ENCODE data around the gene BAK1.
"Not testable (repeated sequence)": the region's sequence is repeated elsewhere in the genome, so short reads cannot be mapped to it uniquely, and the experiment has no call there.

BAK1 gene

GRCh38 chr6:33533163-33533869 lies 46.8 kb downstream of the BAK1 start:
- H3K27me3 ChIP-seq (ENCODE audit: control insufficient read depth, insufficient read depth, low read length); H3K4me1 ChIP-seq (ENCODE audit: control insufficient read depth, insufficient read depth, low read length); H3K9me3 ChIP-seq (ENCODE audit: control insufficient read depth, insufficient read depth, low read length); H3K4me3 ChIP-seq (ENCODE audit: low read depth, low read length); H3K9ac ChIP-seq (ENCODE audit: low read depth, low read length); H3K36me3 ChIP-seq (ENCODE audit: control insufficient read depth, insufficient read depth, low read length): not testable (repeated sequence)

- H3K4me3 ChIP-seq (ENCODE audit: low read depth, low read length); H3K27me3 ChIP-seq (ENCODE audit: control insufficient read depth, insufficient read depth, low read length); H3K9ac ChIP-seq (ENCODE audit: low read depth, low read length); H3K4me1 ChIP-seq (ENCODE audit: control insufficient read depth, insufficient read depth, low read length); H3K9me3 ChIP-seq (ENCODE audit: control insufficient read depth, insufficient read depth, low read length); H3K36me3 ChIP-seq (ENCODE audit: control insufficient read depth, insufficient read depth, low read length): not testable (repeated sequence)
Observed at GRCh38 chr6:33532431-33532830, 47.6 kb downstream of the BAK1 start.

- H3K9ac ChIP-seq (ENCODE audit: low read depth, low read length); H3K36me3 ChIP-seq (ENCODE audit: control insufficient read depth, insufficient read depth, low read length); H3K4me1 ChIP-seq (ENCODE audit: control insufficient read depth, insufficient read depth, low read length); H3K9me3 ChIP-seq (ENCODE audit: control insufficient read depth, insufficient read depth, low read length); H3K27me3 ChIP-seq (ENCODE audit: control insufficient read depth, insufficient read depth, low read length); H3K4me3 ChIP-seq (ENCODE audit: low read depth, low read length): not testable (repeated sequence)
Observed at GRCh38 chr6:33530617-33531016, 49.5 kb downstream of the BAK1 start.
